D721Med (cell line): ENCODE measurements around the gene ROR1.

Experiments used
- DNase-seq: peaks from one replicate; pipeline ENCODE4 v3.0.0; 2011; ENCODE audit warnings: low spot score; ENCODE audit not compliant: insufficient read length
- FAIRE-seq: peaks from 2 replicates; lab custom pipeline; 2011; peaks lifted over from hg19 to GRCh38; lab: Jason Lieb, UNC
- CTCF ChIP-seq: IDR thresholded peaks from 2 replicates; pipeline ENCODE4 v1.5.1; 2012; ENCODE audit warnings: mild to moderate bottlenecking, control low read depth; ENCODE audit not compliant: insufficient read depth; ENCODE audit errors: missing control alignments

Gene ROR1

GRCh38 chr1:63792152-63792551, 18.3 kb downstream of the ROR1 start:
- no peak for FAIRE-seq
- no peak for TF ChIP-seq CTCF
- no peak for DNase-seq

DNA sequence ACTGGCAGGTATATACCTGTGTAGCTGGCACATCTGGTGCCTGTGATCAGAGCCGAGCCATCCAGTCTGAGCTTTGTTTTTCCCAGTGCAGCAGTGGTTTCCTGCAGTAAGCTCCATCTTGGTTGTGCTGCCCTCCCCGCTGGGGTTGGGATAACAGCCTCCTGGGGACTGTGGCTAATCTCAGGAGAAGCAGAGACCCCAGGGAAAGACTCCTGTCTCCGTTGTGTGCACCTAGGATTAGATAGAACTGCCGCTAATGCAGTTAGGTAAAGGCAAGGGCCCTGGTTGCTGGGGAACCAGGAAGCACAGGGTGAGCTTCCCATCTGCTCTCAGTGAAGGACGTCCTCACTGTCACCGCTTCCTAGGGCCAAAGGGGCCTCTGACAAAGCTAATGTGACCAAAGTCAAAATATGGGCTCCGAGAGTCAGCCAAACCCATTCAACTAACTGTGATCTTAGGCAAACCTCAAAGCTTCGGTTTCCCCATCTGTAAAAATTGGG, 20.0 kb downstream of the ROR1 start:
- no peak for TF ChIP-seq CTCF
- DNase-seq: no peak
- no peak for FAIRE-seq

GRCh38 chr1:63794354-63794753, 20.5 kb downstream of the ROR1 start:
- no peak for DNase-seq
- TF ChIP-seq CTCF: no peak
- FAIRE-seq: no peak

DNA sequence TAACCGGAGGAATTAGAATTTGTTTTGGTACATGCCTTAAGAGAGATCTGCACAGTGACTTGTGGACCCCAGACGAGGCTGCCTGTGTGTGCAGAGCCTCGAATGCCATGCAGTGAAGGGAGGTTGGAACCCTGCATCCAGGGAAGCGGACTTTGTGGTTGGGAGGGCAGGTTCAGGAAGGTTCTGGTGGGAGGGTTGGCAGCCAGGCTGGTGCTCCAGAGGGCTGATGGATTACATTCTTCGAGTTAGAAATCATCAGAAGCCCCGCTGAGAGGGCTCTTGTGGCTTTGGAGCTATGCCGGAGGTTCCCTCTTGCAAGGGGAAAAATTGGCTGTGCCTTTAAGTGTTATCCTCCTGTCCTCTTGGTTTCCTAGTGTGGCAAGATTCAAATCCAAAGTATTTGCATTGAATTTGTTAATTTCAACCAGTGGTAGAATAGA, 21.1 kb downstream of the ROR1 start:
- DNase-seq (no peak), FAIRE-seq (no peak)
- no peak for TF ChIP-seq CTCF

GRCh38 chr1:63795455-63795854, 21.6 kb downstream of the ROR1 start:
- no peak for DNase-seq

GRCh38 chr1:63797056-63797726, 23.4 kb downstream of the ROR1 start:
- no peak for TF ChIP-seq CTCF
- no peak for DNase-seq
- FAIRE-seq: no peak

More at GRCh38 chr1:63795455-63795854, 21.6 kb downstream of the ROR1 start:
- TF ChIP-seq CTCF: no peak
- no peak for FAIRE-seq

DNA sequence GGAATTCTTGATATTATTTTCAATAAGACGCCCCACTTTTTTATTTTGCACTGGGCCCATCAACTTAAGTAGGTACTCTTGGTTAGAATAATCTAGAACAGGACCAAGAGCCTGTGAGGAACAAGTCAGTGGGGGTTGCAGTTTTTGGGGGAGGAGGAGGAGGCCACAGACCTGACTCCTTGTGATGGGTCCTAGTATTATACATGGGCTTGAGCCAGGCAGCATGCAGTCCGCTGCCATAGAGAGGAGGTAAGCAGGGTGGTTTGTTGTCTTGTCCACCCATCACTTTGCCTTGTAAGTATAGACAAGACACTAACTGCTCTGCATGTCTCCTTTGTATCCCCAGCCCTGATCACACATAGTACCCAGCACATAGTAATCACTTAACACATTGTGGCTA, 24.5 kb downstream of the ROR1 start:
- TF ChIP-seq CTCF: no peak
- no peak for DNase-seq
- no peak for FAIRE-seq
